Measurements from ENCODE around the gene INSYN2A.

GRCh38 chr10:127157506-127158200 lies 38.7 kb downstream of the INSYN2A start:
- TF ChIP-seq CTCF (conservative IDR thresholded peaks at IDR 0.05) = no peak
- no peak for TF ChIP-seq ZFX (IDR thresholded peaks at IDR 0.05)

All from C4-2B (cell line).